Measurements from ENCODE around the gene IFT172. TPM values are rescaled to one million over a fixed set of nuclear protein-coding genes. Genes with fewer than 3 reads are reported as not detected.

IFT172 gene
- total and polyA plus RNA-seq, 2 donors (not counting 3 experiments of a cell fraction or from before 2014, with no cell fraction given) = 29.4 to 34.1 TPM

DNA sequence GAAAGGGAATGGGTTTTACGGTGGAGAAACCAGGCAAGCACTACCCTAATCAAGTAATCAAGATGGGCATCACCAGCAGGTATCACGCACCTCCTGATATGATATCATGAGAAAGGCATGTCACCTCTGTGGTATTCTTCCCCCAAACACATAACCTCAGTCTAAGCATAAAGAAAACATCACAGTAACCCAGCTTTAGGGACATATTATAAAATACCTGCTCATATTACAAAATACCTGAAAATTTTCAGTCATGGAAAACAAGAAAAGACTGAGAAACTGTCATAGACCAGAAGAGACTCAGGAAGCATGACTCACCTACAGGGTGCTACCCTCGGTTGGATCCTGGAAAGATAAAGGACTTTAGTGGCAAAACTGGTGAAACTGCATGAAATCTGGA, 37.6 kb upstream of the IFT172 start:
- TF ChIP-seq EZH2 (IDR thresholded peaks at IDR 0.05; ENCODE audit: borderline replicate concordance, low read depth, low read length, severe bottlenecking) = no peak
- TF ChIP-seq POLR2A (IDR thresholded peaks at IDR 0.05; ENCODE audit: low read depth, low read length) = no peak
- peak; percentile 29 for TF ChIP-seq JUN (IDR thresholded peaks at IDR 0.05; ENCODE audit: borderline replicate concordance, insufficient read depth, insufficient read length, low read depth)
- TF ChIP-seq FOS (IDR thresholded peaks at IDR 0.05; ENCODE audit: borderline replicate concordance, insufficient read depth, low read length) = peak; percentile 55
- no peak for TF ChIP-seq MYC (IDR thresholded peaks at IDR 0.05; ENCODE audit: low read depth, low read length)
- no peak overlapping the region for H3K4me3 ChIP-seq (replicated peaks in 1 of 3; ENCODE audit: insufficient read depth in 1 of 3, low read depth in 1 of 3, low read length in 3 of 3)
- no peaks in the 10 kb centered on the region for H3K27me3 ChIP-seq (ENCODE audit: control insufficient read depth in 2 of 2, insufficient read depth in 2 of 2, low read length in 2 of 2)
- H4K20me1 ChIP-seq (replicated peaks; ENCODE audit: control insufficient read depth, extremely low read depth, insufficient read depth, low read length) = no peaks in the 10 kb centered on the region
- H3K9me3 ChIP-seq (replicated peaks; ENCODE audit: control insufficient read depth, insufficient read depth, low read length) = no peaks in the 10 kb centered on the region
- no peak overlapping the region for H2AFZ ChIP-seq (ENCODE audit: low read depth, low read length)
- BruUV-seq (replicated peaks) = no TSS peak
- CTCF ChIA-PET = interaction anchor here (0.8 to 1.4 kb wide), 2 partner anchors 10 to 25 kb away, joined by 3 read pairs; a partner anchor contains a TSS
- intact Hi-C loops (cut with micrococcal nuclease) = no loop called here
- POLR2A ChIA-PET = interaction anchor here (0.6 kb wide), 2 partner anchors 64 to 124 kb away, joined by 3 read pairs; no protein-coding TSS in a partner anchor
- no peak overlapping the region for H3K9ac ChIP-seq (replicated peaks; ENCODE audit: extremely low read depth, insufficient read depth, low read length)
- H3K9me1 ChIP-seq (replicated peaks; ENCODE audit: control insufficient read depth, extremely low read depth, insufficient read depth, low read length) = no peaks in the 10 kb centered on the region
- dilution Hi-C loops (cut with MboI; ENCODE audit: extremely low pct_ligation_motif_present, low sequenced_read_pairs) = no loop called here
- peak overlapping the region; percentile 25 for H3K4me2 ChIP-seq (ENCODE audit: insufficient read depth, low read length)
- DNase-seq (ENCODE audit: low read depth, low spot score) = no peak
- FAIRE-seq = no peak
- H3K36me3 ChIP-seq (ENCODE audit: control insufficient read depth in 2 of 2, extremely low read depth in 1 of 2, insufficient read depth in 2 of 2, low read length in 2 of 2) = no peaks in the 10 kb centered on the region
- H3K27ac ChIP-seq (ENCODE audit: insufficient read depth, low read depth, low read length) = no peak overlapping the region
- no peaks in the 10 kb centered on the region for H3K79me2 ChIP-seq (ENCODE audit: control insufficient read depth, insufficient read depth, low read length)
- H3K4me1 ChIP-seq (ENCODE audit: control insufficient read depth, extremely low read depth, insufficient read depth, low read length) = peaks cover 4% of the 10 kb centered on the region

DNA sequence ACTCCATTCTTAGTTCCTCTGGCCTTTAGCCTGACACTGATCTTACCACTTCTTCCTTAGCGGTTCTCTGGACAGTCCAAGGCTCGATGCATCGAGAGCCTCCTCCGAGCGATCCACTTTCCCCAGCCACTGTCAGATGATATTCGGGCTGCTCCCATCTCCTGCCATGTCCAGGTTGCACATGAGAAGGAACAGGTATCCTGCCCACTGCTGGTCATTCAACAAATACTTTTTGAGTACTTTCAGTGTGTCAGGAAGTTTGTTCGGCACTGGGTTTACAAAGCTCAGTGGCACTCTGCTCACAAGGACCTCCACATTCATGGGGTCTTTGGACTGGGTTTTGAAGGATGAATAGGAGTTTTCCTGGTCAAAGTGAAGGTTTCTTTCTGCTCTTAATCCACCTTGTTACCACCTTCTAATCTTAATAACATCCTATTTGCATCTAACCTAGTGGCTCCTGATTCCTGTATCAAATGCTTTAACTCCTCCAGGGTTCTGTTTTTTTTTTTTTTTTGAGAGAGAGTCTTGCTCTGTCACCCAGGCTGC, 32.9 kb upstream of the IFT172 start:
- TF ChIP-seq, protein P1, sequence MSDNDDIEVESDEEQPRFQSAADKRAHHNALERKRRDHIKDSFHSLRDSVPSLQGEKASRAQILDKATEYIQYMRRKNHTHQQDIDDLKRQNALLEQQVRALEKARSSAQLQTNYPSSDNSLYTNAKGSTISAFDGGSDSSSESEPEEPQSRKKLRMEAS (IDR thresholded peaks at IDR 0.05; ENCODE audit: insufficient read depth, insufficient read length) = no peak
- TF ChIP-seq, protein P2, sequence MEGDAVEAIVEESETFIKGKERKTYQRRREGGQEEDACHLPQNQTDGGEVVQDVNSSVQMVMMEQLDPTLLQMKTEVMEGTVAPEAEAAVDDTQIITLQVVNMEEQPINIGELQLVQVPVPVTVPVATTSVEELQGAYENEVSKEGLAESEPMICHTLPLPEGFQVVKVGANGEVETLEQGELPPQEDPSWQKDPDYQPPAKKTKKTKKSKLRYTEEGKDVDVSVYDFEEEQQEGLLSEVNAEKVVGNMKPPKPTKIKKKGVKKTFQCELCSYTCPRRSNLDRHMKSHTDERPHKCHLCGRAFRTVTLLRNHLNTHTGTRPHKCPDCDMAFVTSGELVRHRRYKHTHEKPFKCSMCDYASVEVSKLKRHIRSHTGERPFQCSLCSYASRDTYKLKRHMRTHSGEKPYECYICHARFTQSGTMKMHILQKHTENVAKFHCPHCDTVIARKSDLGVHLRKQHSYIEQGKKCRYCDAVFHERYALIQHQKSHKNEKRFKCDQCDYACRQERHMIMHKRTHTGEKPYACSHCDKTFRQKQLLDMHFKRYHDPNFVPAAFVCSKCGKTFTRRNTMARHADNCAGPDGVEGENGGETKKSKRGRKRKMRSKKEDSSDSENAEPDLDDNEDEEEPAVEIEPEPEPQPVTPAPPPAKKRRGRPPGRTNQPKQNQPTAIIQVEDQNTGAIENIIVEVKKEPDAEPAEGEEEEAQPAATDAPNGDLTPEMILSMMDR (IDR thresholded peaks at IDR 0.05; ENCODE audit: extremely low read depth in 1 of 2, insufficient read depth in 1 of 2, low read depth in 1 of 2, low read length in 2 of 2) = no peak
- no peak for TF ChIP-seq FOS (IDR thresholded peaks at IDR 0.05; ENCODE audit: borderline replicate concordance, insufficient read depth, low read length)
- no peak for TF ChIP-seq GATA2 (IDR thresholded peaks at IDR 0.05; ENCODE audit: insufficient read depth, insufficient read length, low read depth, low read length)
- TF ChIP-seq JUN (IDR thresholded peaks at IDR 0.05; ENCODE audit: borderline replicate concordance, insufficient read depth, insufficient read length, low read depth) = no peak
- no peak for TF ChIP-seq MYC (IDR thresholded peaks at IDR 0.05; ENCODE audit: low read depth, low read length)
- TF ChIP-seq EZH2 (IDR thresholded peaks at IDR 0.05; ENCODE audit: borderline replicate concordance, low read depth, low read length, severe bottlenecking) = no peak
- TF ChIP-seq POLR2A (IDR thresholded peaks at IDR 0.05; ENCODE audit: low read depth, low read length) = no peak
- TF ChIP-seq POLR2AphosphoS5 (IDR thresholded peaks at IDR 0.05; ENCODE audit: insufficient read depth, low read depth, low read length) = no peak
- Histone ChIP-seq H3K27me3 (ENCODE audit: control insufficient read depth in 2 of 2, insufficient read depth in 2 of 2, low read length in 2 of 2) (no peaks in the 10 kb centered on the region), H3K4me2 (ENCODE audit: insufficient read depth, low read length) (no peak overlapping the region), H3K4me3 (replicated peaks in 1 of 3; ENCODE audit: insufficient read depth in 1 of 3, low read depth in 1 of 3, low read length in 3 of 3) (no peak overlapping the region), H3K9me3 (replicated peaks; ENCODE audit: control insufficient read depth, insufficient read depth, low read length) (no peaks in the 10 kb centered on the region), H3K4me1 (ENCODE audit: control insufficient read depth, extremely low read depth, insufficient read depth, low read length) (peaks cover 4% of the 10 kb centered on the region), H3K36me3 (ENCODE audit: control insufficient read depth in 2 of 2, extremely low read depth in 1 of 2, insufficient read depth in 2 of 2, low read length in 2 of 2) (no peaks in the 10 kb centered on the region), H3K9me1 (replicated peaks; ENCODE audit: control insufficient read depth, extremely low read depth, insufficient read depth, low read length) (no peaks in the 10 kb centered on the region), H3K27ac (ENCODE audit: insufficient read depth, low read depth, low read length) (no peak overlapping the region), H3K9ac (replicated peaks; ENCODE audit: extremely low read depth, insufficient read depth, low read length) (no peak overlapping the region), H4K20me1 (replicated peaks; ENCODE audit: control insufficient read depth, extremely low read depth, insufficient read depth, low read length) (no peaks in the 10 kb centered on the region), H2AFZ (ENCODE audit: low read depth, low read length) (no peak overlapping the region), H3K79me2 (ENCODE audit: control insufficient read depth, insufficient read depth, low read length) (no peaks in the 10 kb centered on the region)
- dilution Hi-C loops (cut with MboI; ENCODE audit: extremely low pct_ligation_motif_present, low sequenced_read_pairs) (no loop called here), intact Hi-C loops (cut with micrococcal nuclease) (no loop called here)
- ChIA-PET CTCF (interaction anchor here (0.7 kb wide), 1 partner anchor 15 kb away, joined by 3 read pairs; no protein-coding TSS in a partner anchor), POLR2A (no interaction called here)
- DNase-seq (ENCODE audit: low read depth, low spot score) = no peak
- no peak for FAIRE-seq
- no TSS peak for BruUV-seq (replicated peaks)
